Brain microvascular endothelial cell (primary cell): ENCODE results near the gene IER3.
"Not testable (repeated sequence)": the region's sequence is repeated elsewhere in the genome, so short reads cannot be mapped to it uniquely, and the experiment has no call there.

ENCODE experiments used
- DNase-seq: peaks from one replicate; pipeline ENCODE4 v3.0.0-alpha.2; 2020
- H3K27ac ChIP-seq: fragments of 250-450 bp; sonication (Bioruptor Pico); 2 replicates; pipeline ENCODE4 v1.5.1; 2020; ENCODE audit warnings: mild to moderate bottlenecking, moderate library complexity
- H3K27me3 ChIP-seq: fragments of 250-450 bp; sonication (Bioruptor Pico); replicated peaks from 2 replicates; pipeline ENCODE4 v1.5.1; 2020; ENCODE audit warnings: mild to moderate bottlenecking
- H3K36me3 ChIP-seq: fragments of 250-450 bp; sonication (Bioruptor Pico); replicated peaks from 2 replicates; pipeline ENCODE4 v1.5.1; 2020; ENCODE audit warnings: mild to moderate bottlenecking
- H3K4me3 ChIP-seq: 2 replicates; pipeline ENCODE4 v1.5.1; 2011; ENCODE audit warnings: low read depth, mild to moderate bottlenecking, control low read depth, low read length, moderate library complexity
- CTCF ChIP-seq: IDR thresholded peaks from 2 replicates; pipeline ENCODE4 v1.5.1; 2011; ENCODE audit warnings: low read depth, mild to moderate bottlenecking, moderate library complexity, low read length, control low read depth, inconsistent platforms; ENCODE audit errors: missing control alignments
- in situ Hi-C: cut with HindIII; loops from 2 replicates; pipeline ENCODE4 v1.10.0; 2017; ENCODE audit warnings: low sequenced_read_pairs, low pct_ligation_motif_present

Gene IER3

GRCh38 chr6:30763155-30763617 is 18.8 kb upstream of the IER3 start:
- Histone ChIP-seq H3K27me3 (no peaks in the 10 kb centered on the region), H3K36me3 (no peaks in the 10 kb centered on the region), H3K4me3 (no peak overlapping the region), H3K27ac (peak overlapping the region; percentile 81)
- in situ Hi-C loops, result no loop called here
- TF ChIP-seq CTCF, result no peak
- DNase-seq, result no peak

- H3K27ac ChIP-seq, result no peak overlapping the region
- no peaks in the 10 kb centered on the region for H3K36me3 ChIP-seq
- H3K4me3 ChIP-seq, result no peak overlapping the region
- DNase-seq, result no peak
- TF ChIP-seq CTCF, result no peak
- in situ Hi-C loops, result no loop called here
- no peaks in the 10 kb centered on the region for H3K27me3 ChIP-seq
These were observed 17.6 kb upstream of the IER3 start for GRCh38 chr6:30761791-30762429.

GRCh38 chr6:30760549-30760948 is 16.2 kb upstream of the IER3 start:
- Histone ChIP-seq H3K27ac (peak overlapping the region; percentile 99), H3K36me3 (no peaks in the 10 kb centered on the region), H3K4me3 (no peak overlapping the region), H3K27me3 (no peaks in the 10 kb centered on the region)
- in situ Hi-C loops, result no loop called here
- TF ChIP-seq CTCF, result no peak
- DNase-seq, result no peak

- TF ChIP-seq CTCF, result no peak
- no peaks in the 10 kb centered on the region for H3K36me3 ChIP-seq
- H3K27me3 ChIP-seq, result no peaks in the 10 kb centered on the region
- H3K27ac ChIP-seq, result peak overlapping the region; percentile 99
- peak; percentile 98 for DNase-seq
- in situ Hi-C loops, result no loop called here
- no peak overlapping the region for H3K4me3 ChIP-seq
These were observed 15.4 kb upstream of the IER3 start for GRCh38 chr6:30759575-30760239.

- Histone ChIP-seq H3K4me3 (no peak overlapping the region), H3K36me3 (no peaks in the 10 kb centered on the region), H3K27ac (no peak overlapping the region), H3K27me3 (no peaks in the 10 kb centered on the region)
- DNase-seq, result no peak
- in situ Hi-C loops, result no loop called here
- no peak for TF ChIP-seq CTCF
These were observed 13.0 kb upstream of the IER3 start for GRCh38 chr6:30757261-30757904.

GRCh38 chr6:30756405-30757003 is 12.2 kb upstream of the IER3 start:
- in situ Hi-C loops, result not testable (repeated sequence)

More at GRCh38 chr6:30756405-30757003, 12.2 kb upstream of the IER3 start:
- H3K27ac ChIP-seq, H3K36me3 ChIP-seq, DNase-seq, H3K27me3 ChIP-seq, H3K4me3 ChIP-seq: not testable (repeated sequence)
